Measurements from ENCODE around the gene AFMID.

The AFMID gene

DNA sequence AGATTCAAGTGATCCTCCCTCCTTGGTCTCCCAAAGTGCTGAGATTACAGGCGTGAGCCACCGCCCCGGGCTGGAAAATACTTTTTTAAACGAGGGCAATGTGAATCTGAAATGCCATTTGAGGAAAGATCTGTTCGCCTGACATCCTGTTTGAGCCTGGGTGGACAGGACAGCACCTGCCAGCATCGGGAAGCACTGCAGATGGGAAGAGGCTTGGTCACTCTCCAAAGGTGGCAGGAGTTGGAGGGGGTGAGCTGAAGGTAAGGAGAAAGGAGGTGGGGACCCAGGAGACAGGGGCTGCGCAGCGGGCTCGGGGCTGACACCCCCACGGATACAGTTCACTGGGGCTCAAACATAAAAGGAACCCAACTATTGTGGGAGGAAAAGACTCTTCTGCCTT lies 22.9 kb downstream of the AFMID start:
- DNase-seq (ENCODE audit: low read depth in 2 of 2), result no peak
- H3K4me3 ChIP-seq (replicated peaks in 1 of 2; ENCODE audit: low read depth in 2 of 2, low read length in 2 of 2), result no peak overlapping the region
- no peak for TF ChIP-seq CTCF (IDR thresholded peaks at IDR 0.05; ENCODE audit: low read depth, low read length)

DNA sequence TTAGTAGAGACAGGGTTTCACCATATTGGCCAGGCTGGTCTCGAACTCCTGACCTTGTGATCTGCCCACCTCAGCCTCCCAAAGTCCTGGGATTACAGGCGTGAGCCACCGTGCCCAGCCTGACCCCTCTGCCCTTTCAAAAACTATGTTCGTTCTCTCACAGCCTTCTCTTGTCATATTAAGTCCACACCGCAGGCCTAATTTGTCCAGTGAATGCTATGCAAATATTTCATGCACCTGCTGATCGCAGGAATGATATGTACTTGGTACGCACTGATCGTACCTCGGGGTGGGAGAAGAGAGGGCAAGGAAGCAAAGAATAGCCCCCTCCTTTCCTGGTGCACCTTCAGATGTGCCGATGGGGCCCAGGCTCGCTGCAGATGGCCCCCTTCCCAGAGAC lies 23.9 kb downstream of the AFMID start:
- TF ChIP-seq CTCF (IDR thresholded peaks at IDR 0.05; ENCODE audit: low read depth, low read length), result no peak
- H3K4me3 ChIP-seq (replicated peaks in 1 of 2; ENCODE audit: low read depth in 2 of 2, low read length in 2 of 2), result no peak overlapping the region
- DNase-seq (ENCODE audit: low read depth in 2 of 2), result no peak

- TF ChIP-seq CTCF (IDR thresholded peaks at IDR 0.05; ENCODE audit: low read depth, low read length), result no peak
- peak within 1 kb of the TSS; percentile 85 to 90 for H3K4me3 ChIP-seq (replicated peaks in 1 of 2; ENCODE audit: low read depth in 2 of 2, low read length in 2 of 2)
- DNase-seq (ENCODE audit: low read depth in 2 of 2), result peak; percentile 84 to 89
Measured at GRCh38 chr17:78214016-78214705, 27.0 kb downstream of the AFMID start, which contains the start of gene BIRC5. Gene BIRC5, plus strand, starts transcription at chr17:78214253. Its CDS starts 64 bp downstream, at chr17:78214317.

DNA sequence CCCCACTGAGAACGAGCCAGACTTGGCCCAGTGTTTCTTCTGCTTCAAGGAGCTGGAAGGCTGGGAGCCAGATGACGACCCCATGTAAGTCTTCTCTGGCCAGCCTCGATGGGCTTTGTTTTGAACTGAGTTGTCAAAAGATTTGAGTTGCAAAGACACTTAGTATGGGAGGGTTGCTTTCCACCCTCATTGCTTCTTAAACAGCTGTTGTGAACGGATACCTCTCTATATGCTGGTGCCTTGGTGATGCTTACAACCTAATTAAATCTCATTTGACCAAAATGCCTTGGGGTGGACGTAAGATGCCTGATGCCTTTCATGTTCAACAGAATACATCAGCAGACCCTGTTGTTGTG lies 27.5 kb downstream of the AFMID start:
- DNase-seq (ENCODE audit: low read depth in 2 of 2), result no peak
- peak overlapping the region; percentile 85 to 90 for H3K4me3 ChIP-seq (replicated peaks in 1 of 2; ENCODE audit: low read depth in 2 of 2, low read length in 2 of 2)
- TF ChIP-seq CTCF (IDR thresholded peaks at IDR 0.05; ENCODE audit: low read depth, low read length), result no peak

DNA sequence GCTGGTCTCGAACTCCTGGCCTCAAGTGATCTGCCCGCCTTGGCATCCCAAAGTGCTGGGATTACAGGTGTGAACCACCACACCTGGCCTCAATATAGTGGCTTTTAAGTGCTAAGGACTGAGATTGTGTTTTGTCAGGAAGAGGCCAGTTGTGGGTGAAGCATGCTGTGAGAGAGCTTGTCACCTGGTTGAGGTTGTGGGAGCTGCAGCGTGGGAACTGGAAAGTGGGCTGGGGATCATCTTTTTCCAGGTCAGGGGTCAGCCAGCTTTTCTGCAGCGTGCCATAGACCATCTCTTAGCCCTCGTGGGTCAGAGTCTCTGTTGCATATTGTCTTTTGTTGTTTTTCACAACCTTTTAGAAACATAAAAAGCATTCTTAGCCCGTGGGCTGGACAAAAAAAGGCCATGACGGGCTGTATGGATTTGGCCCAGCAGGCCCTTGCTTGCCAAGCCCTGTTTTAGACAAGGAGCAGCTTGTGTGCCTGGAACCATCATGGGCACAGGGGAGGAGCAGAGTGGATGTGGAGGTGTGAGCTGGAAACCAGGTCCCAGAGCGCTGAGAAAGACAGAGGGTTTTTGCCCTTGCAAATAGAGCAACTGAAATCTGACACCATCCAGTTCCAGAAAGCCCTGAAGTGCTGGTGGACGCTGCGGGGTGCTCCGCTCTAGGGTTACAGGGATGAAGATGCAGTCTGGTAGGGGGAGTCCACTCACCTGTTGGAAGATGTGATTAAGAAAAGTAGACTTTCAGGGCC lies 32.4 kb downstream of the AFMID start:
- DNase-seq (ENCODE audit: low read depth in 2 of 2), result no peak
- H3K4me3 ChIP-seq (replicated peaks in 1 of 2; ENCODE audit: low read depth in 2 of 2, low read length in 2 of 2), result no peak overlapping the region
- no peak for TF ChIP-seq CTCF (IDR thresholded peaks at IDR 0.05; ENCODE audit: low read depth, low read length)

DNA sequence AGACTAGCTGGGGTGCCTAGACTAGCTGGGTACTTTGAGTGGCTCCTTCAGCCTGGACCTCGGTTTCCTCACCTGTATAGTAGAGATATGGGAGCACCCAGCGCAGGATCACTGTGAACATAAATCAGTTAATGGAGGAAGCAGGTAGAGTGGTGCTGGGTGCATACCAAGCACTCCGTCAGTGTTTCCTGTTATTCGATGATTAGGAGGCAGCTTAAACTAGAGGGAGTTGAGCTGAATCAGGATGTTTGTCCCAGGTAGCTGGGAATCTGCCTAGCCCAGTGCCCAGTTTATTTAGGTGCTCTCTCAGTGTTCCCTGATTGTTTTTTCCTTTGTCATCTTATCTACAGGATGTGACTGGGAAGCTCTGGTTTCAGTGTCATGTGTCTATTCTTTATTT lies 35.9 kb downstream of the AFMID start:
- H3K4me3 ChIP-seq (replicated peaks in 1 of 2; ENCODE audit: low read depth in 2 of 2, low read length in 2 of 2), result no peak overlapping the region
- DNase-seq (ENCODE audit: low read depth in 2 of 2), result no peak
- TF ChIP-seq CTCF (IDR thresholded peaks at IDR 0.05; ENCODE audit: low read depth, low read length), result no peak
